GM18873 (cell line): Measurements from ENCODE around the gene DBP.
"Not testable (repeated sequence)": the region's sequence is repeated elsewhere in the genome, so short reads cannot be mapped to it uniquely, and the experiment has no call there.

ENCODE experiments used
- ATAC-seq: cut with Tn5 transposase; IDR thresholded peaks from one replicate; pipeline ENCODE4 v1.9.1; 2021; ENCODE audit warnings: mild to moderate bottlenecking, moderate library complexity, moderate number of reproducible peaks; ENCODE audit not compliant: unreplicated experiment, low FRiP score

DBP gene

DNA sequence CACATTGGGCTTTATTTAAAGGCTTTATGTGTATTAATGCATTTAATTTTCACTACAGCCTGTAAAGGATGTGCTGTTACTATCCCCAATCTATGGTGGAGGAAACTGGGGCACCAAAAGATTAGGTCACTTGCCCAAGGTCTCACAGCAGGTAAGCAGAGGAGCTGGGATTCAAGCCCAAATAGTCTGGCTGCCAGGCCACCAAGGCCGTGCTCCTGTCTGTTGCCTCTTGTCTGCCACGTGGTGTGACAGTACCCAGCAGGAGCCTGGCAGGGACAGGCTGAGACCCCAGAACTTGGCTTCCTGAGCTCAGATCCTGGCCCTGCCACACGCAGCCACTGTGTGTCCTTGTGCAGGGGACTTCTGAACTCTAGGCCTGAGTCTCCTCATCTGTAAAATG lies 31.2 kb upstream of the DBP start:
- no peak for ATAC-seq

DNA sequence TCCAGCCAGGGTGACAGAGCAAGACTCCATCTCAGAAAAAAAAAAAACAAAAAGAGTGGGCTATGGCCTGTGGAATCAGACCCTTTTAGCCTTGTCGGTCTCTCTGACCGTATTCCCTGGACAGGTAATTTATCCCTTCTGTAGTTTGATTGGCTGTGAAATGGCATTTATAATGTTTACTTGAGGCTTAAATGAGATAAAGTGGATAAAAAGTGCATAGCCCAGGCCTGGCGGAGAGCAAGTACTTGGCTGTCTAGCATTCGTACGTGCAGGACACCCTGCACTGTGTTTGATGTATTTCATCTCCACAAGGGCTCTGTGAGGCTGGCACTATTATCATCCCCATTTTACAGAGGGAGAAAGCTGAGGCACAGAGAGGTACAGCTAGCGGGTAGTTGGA lies 28.6 kb upstream of the DBP start:
- ATAC-seq = no peak

DNA sequence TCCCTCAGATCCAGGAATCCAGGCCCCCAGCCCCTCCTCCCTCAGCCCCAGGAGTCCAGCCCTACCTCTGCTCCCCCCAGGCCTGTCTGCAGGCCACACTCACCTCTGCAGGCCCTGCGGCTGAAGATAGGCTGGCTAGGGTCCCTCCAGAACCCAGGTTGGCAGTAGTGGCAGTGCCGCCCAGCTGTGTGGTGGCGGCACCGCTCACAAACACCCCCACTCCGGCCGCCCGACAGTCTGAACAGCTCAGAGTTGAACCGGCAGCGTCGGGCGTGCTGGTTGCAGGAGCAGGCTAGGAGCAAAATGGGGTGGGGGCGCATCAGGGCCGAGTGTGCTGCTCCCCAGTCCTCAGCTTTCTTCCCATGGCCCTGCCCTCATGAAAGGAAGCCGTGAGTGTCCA lies 27.3 kb upstream of the DBP start:
- ATAC-seq = no peak

DNA sequence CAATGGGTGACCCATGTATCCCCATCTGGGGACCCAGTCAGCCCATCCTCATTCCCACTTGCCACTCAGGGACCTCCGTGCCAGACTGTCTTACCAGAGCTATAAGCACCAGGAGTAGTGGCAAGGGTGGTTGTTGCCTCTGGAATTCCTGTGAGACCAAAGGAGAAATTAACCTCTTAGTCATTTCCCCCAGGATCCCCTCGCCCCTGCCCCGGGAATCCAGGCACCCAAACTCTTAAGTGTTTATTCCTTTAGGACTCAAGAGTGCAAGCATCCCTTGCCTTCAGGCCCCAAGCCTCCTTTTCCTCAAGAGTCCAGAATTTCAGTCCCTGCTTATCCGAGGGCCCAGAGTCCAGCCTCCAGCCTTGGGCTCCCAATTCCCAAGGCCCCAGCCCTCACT lies 26.5 kb upstream of the DBP start:
- ATAC-seq = no peak

DNA sequence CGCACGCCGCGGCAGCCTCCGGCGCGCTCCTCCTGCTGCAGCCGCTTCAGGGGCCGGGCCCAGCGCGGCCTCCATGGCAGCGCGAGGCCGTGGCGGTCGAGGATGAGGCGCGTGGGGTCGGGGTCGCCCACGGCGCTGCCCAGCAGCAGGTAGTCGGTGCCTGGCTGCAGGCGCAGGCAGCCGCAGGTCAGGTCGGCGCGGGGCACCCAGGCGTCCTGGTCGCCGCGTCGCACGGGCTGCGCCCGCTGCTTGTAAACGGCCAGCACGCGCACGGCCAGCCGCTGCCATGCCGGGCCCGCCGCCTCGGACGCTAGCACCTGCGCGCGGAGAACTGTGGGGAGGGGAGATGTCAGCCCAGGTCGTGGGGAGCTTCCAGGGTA lies 24.5 kb upstream of the DBP start:
- no peak for ATAC-seq

DNA sequence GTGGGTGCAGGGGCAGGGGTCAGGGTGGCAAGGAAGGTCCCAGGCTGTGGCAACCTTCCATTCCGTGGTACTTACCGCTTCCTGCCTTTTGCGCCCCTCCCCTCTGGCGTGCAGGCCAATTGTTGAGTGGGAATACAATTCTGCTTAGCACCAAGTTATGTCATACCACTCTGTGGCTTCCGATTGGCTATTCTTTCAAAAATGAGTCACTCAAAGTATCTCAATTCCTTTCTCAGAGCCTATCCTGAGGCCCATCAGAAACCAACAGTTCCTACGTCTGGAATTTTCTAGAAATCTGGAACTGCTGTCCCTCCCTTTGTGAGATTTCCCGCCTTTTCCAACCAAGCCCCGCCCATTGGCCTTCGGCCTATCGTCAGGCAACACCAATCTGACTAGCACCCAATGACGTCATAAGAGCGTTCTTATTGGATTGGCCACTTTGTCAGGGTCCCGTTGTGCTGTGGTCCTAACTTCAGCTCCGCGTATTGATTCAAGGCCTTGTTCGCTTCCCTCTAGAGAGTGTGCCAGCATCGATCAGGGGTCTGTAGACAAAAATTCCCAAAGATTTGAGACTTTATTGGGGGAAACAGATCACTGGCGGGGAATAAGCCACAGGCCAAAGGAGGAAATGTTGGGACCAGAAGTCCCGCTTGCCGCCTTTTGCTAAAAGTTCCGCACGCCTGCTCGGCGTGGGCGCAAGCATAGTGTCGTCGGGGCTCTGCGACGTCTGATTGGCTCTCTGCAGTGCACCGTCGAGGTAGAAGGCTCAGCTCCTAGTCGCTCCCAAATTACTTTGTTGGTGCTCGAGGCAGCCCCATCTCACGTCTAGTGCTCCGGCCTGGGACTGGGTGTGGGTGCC lies 23.9 kb upstream of the DBP start:
- ATAC-seq = peak; percentile 81

DNA sequence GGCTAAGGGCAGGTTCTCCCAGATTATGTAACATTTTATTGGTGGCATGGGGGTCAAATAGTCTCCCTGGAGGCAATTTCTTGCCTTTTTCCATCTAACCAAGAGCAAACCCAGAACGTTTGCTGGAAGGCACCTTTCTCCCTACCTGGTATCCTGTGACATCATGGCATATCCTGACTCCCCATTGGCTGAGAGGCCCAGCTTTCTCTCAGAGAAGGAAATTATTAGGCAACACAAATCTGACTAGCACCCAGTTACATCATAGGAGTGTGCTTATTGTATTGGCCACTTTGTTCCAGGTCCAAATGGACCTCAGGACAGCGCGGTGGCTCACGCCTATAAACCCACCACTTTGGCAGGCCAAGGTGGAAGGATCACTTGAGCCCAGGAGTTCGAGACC lies 22.6 kb upstream of the DBP start:
- no peak for ATAC-seq

DNA sequence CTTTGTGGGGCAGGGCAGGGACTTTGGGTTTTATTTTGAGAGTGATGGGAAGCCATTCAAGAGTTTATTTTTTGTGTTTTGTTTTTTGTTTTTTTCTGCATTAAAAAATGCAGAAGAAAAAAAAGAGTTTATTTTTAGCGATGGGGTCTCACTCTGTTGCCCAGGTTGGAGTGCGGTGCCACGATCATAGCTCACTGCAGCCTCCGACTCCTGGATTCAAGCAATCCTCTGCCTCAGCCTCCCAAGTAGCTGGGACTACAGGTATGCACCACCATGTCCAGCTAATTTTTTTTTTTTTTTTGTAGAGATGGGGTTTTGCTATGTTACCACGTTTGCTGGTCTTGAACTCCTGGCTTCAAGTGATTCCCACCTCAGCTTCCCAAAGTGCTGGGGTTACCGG lies 21.3 kb upstream of the DBP start:
- no peak for ATAC-seq

DNA sequence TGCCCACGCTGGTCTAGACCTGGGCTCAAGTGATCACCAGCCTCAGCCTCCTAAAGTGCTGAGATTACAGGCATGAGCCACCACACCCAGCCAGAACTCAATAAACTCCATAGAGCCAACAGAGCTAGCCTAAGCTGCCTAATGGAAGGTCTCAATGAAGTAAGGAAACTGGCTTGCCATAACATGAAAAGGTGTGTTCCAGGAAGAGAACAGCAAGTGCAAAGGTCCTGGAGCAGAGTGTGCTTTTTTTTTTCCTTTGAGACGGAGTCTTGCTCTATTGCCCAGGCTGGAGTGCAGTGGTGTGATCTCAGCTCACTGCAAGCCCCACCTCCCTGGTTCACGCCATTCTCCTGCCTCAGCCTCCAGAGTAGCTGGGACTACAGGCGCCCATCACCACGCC lies 20.6 kb upstream of the DBP start:
- not testable (repeated sequence) for ATAC-seq

DNA sequence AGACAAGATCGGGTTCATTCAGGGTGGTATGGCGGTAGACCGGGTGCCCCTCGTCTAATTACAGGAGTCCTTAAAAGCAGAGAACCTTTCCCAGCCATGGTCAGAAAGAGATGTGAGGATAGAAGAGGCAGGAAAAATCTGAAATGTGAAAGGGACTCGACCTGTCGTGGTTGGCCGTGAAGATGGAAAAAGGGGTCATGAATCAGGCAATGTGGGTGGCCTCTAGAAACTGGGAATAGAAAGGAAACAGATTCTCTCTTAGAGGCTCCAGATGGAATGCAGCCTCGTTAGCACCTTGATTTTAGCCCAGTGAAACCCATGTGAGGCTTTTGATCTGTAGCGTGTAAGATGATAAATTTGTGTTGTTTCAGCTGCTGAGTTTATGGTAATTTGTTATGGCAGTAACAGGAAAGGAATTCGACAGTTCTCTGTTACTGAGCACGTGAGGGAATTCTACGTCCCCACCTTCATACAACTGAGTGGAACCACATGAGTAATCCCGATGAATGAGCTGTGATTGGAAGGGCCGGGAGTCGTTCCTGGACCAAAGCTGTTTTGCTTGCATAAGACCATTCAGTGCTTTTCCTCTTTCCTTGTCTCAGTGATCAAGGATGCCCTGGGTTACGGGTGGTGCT lies 19.8 kb upstream of the DBP start:
- no peak for ATAC-seq

DNA sequence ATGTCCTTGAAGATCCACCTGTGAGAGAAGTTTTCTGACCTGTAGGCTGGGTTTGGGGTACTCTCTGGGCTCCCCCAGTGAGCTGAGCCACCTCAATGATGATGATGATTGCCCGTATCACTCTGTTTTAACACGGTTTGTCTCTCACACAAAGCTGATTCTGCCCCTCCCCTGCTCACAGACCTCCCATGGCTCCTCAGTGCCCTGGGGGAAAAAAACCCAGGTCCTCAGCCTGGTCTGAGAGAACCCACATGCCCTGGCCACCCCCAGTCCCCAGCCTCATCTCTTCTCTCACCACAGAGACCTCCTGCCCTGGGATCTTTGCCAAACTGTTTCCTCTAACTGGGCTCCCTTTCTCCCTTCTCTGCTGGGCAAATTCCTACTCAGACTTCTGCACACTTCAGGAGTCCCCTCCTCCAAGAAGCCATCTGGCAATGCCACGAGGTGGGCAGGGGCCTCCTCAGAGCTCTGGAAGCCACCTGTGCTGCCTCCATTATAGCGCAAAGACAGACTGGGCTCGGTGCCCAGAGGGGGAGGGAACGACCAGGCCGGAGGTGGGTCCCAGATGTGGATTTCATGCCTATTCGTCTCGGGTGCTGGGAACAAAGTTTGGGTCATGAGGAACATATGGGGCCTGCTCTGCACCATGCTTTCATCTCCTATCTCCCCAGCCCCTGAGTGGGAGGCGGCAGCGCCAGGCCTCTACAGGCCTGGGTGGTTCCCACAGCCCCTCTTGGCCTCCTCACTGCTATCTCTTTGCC lies 17.3 kb upstream of the DBP start:
- no peak for ATAC-seq

DNA sequence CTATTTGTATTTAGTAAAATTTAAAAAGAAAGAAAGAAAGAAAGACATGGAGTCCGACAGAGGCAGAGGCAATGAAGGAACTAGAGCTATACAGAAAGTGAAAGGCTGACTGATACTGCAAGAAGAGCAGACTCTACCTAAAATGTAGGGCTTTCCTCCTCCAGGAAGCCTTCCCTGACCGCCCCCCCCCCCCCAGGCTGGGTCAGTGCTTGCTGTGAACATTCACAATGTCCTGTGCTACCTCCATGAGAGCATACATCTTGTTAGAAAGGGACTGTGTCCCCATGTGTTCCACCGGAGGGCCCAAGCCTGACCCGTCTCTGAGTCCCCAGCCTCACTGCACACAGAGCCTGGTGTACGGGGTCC lies 14.5 kb upstream of the DBP start:
- no peak for ATAC-seq

DNA sequence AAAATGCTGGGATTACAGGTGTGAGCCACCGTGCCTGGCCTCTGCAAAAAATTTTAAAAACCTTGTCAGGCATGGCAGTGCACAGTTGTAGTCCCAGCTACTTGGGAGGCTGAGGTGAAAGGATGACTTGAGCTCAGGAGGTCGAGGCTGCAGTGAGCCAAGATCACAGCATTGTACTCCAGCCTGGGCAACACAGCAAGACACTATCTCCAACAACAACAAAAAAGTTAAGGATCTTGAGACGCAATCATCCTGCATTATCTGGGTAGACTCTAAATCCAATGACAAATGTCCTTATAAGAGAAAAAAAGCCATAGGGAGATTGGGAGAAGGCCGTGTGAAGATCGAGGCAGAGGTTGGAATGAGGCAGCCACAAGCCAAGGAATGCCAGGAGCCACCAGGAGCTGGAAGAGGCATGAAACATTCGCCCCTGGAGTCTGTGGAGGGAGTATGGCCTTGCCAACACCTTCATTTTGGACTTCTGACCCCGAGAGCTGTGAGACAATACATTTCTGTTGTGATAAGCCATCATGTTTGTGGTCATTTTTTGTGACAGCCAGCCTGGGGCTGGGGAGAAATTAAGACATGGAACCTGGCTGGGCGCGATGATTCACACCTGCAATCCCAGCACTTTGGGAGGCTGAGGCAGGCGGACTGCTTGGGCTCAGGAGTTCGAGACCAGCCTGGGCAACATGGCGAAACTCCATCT lies 13.9 kb upstream of the DBP start:
- ATAC-seq = no peak

DNA sequence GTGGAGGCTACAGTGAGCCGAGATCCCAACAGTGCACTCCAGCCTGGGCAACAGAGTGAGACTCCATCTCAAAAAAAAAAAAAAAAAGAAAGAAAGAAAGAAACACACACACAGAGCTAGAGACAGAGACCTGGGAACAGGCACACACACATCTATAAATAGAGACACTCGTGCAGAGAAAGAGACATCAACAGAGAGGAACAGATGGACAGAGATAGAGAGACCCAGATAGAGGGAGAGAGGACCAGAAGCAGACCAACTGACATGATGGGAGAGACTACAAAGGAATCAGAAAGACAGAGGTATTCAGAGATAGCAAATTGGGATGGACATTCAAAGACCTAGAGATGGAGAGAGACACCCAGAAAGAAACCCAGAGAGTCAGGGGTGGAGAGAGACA lies 11.0 kb upstream of the DBP start:
- no peak for ATAC-seq

DNA sequence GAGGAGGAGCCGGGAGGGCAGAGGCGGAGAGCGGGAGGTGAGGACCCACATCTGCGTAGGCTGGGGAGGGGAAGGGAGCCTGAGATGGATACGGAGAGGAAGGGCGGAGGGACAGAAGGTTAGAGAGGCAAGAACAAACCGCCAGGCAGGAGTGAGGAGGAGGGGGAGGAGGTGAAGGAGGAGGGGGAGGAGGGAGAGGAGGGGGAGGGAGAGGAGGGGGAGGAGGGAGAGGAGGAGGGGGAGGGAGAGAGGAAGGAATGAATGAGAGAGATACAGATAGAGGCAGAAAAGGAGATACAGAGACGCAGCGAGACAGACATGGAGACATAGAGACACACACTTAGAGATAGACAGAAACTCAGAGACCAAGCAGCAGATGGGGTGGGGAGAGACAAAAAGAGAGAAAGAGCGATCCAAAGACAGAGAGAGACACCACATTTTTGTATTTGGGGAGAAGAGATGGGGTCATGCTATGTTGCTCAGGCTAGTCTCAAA lies 9.6 kb upstream of the DBP start:
- no peak for ATAC-seq

DNA sequence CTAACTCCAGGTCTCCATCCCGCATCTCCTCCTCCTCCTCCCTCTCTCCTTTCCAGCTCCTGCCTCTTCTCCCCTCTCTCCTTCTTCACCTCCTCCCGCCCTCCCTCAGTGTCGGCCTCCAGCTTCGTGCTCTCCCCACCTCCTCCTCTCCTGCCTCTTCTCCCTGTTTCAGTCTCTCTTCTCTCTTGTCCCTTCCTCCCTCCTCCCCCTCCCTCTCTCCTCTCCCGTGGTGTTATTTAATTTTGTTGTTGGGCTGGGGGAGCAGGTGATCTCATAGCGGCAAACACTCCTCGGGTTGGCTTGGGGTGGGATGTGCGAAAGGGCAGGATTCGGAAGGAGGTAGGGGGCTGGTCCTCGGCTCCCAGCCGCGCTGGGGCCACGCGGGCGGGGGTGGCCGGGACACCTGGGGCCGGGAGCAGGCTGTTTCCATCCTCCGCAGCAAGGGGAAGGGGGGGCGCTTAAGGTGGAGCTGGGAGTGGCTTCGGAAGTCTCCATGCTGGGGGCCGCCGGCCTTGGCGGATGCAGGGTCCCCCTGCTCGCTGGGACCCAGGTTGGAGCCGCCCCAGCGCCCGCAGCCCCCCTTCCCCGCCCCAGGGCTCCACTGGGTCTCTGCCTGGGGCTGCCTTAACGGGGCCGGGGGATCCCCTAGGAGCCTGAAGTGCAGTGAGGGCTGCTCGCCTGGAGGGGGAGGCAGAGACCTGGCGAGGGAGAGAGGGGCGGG lies 9.0 kb upstream of the DBP start, which contains the start of gene CA11:
Gene CA11 (minus strand): TSS at position 187 of the 721 bp plus-strand sequence. CDS start 555 bp downstream, outside the sequence.
- ATAC-seq = no peak

DNA sequence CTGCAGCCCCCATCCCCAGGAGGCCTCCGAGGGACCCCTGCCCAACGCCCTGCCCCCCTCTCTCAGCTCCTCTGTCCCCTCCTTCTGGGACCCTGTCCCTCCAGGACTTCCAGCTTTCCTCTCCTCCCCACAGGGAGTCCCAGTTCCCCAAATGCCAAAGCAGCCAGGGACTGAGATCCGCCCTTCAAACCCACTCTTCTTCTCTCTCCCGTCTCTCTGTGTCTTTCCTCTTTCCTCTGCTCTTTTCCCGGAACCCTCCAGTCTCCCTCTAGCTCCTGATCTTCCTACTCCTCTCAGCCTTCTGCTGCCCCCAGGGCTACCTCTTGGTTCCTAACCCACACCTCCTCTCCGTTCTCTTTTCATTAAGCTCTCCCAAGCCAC lies 8.4 kb upstream of the DBP start:
- no peak for ATAC-seq

DNA sequence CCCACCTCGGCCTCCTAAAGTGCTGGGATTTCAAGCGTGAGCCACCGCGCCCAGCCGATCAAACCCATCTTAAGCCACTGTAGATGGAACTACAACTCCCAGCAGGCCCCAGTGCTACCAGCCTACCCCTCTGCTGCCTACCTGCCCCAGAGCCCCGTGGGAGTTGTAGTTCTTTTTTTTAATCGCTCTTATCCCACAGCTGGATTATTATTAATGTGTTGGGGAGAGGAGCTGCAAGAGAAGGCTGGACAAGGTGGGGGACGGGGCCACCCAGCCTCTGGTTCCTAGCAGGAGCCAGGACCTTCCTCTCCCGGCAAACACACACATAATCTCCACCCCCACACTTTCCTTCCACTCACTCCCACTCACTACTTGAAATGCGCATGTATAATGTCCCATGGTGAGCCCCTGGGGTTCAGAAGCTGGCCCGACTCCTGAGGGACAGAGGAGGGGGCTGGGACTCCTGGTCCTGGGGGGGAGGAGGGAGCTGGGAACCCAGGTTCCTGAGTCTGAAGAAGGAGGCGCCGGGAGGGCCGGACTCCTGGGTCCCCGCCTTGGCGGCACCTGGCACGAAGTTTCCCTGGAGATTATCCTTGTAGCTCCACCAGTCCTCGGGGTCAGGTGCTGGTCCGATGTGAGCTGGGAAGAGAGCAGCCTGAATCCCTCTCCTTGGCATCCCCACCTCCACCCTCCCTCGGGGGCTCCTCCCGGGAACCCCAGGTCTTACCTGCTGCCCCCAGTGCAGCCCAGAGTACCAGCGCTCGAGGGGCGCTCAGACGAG lies 7.8 kb upstream of the DBP start:
- ATAC-seq = no peak

DNA sequence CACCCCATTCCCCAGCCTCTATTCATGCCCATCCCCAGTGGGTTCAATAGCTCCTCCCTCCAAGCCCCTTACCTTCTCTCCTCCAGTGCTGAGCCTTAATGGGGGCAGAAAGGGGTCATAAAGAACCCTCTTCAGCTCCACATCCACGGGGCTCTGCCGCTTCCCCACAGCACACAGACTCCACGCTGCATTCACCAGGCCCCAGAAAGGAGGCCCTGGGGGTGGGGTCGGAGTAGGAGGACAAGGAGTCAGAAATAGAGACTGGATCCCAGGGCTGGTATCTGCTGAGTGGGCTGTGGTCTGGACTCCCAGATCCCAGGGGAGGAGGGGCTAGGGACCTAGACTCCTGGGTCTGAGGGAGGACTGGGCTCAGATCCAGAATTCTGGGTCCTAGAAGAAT lies 7.2 kb upstream of the DBP start:
- ATAC-seq = no peak
